A204.1 (cell line): ENCODE results near the gene SGCD.

Experiments
- FAIRE-seq: peaks from 2 replicates; lab custom pipeline; 2012; peaks lifted over from hg19 to GRCh38; lab: Jason Lieb, UNC

Gene SGCD

DNA sequence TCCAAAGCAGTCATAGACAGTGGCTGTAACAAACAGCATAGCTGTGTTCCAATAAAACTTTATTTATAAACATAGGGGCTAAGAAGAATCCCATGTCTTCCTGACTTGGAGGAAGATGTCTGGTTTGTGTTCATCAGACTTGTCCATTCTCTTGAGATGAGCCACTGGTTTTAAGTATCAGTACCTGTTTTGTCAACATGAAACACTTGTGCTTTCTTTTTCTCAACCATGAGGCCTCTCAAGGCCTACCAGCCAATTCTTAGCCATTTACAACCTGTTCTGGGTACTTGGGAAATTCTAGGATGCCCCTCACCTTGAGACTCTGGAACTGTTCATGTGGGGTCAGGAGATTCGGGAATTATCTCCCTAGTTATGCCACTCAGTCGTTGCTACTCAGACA lies 368.8 kb downstream of the SGCD start:
- no peak for FAIRE-seq

DNA sequence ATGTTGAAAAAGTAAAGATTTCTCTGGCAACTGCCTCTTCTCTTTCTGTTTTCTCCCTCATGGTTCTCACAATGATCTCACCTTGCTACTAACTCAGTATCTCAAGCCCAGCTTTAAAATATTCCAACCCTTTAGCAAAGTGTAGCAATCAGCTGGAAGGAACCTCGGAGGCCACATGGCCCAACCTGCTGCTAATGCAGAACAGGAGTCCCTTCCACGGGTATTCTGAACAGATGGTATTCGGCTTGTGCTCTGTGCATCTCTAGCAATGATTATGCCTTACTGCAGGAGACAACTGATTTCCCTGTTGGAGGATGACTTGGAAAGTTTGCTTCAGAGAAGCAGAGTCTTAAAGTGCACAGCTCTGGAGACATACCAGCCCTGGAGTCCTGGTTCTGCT lies 371.4 kb downstream of the SGCD start:
- no peak for FAIRE-seq

DNA sequence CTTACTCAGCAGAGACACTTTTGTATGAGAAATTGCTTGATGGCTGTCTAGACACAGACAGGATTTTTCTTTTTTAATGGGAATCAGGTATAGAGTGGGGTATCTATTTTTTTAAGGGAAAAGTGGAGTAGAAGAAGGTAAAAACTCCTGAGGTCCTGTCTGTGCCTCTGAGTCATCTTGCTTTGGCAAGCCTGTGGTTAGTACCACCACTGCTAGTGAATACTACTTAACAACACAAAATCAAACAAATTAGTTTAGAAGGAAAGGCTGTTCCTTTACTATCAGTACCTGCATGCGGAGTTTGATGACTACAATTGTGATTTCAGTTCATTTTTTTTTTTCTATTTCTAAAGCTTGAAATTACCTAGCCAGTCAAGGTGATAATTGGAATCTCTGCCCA lies 372.2 kb downstream of the SGCD start:
- FAIRE-seq = no peak

DNA sequence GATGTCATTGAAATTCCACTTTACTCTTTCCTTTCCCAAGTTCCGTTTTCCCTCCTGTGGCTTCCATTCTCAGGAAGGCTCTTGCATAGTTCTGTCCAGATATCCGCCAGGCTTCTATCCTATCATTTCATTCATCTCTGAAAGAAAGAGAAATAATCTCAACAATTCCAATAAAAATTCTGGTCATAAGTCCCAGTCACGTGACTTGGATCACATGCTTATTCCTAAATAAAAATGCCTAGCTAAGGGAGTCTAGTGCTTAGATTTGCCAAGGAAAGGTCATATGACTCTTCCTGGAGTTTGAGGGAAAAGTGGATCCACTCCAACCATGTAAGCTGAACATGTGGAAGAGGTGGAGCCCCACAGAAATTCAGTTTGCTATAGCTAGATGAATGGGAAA lies 377.2 kb downstream of the SGCD start:
- FAIRE-seq = no peak

DNA sequence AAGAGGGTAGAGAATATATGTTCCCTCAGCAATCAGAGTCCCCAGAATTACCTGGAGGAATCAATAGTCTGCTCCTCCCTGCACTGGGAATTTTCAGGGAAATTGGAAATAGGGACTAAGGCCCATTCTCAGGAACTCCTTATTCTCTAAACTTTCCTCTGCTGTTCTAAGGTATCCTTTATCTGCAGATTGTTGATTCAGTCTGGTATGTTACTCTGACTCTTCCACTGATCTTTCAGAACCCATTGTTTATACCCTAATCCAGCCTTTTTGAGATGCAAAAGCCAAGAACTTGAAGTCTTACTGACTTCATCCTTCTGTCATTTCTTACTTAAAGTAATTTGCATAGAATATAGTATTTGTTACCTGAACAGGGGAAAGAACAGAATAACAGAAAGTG lies 379.7 kb downstream of the SGCD start:
- no peak for FAIRE-seq

DNA sequence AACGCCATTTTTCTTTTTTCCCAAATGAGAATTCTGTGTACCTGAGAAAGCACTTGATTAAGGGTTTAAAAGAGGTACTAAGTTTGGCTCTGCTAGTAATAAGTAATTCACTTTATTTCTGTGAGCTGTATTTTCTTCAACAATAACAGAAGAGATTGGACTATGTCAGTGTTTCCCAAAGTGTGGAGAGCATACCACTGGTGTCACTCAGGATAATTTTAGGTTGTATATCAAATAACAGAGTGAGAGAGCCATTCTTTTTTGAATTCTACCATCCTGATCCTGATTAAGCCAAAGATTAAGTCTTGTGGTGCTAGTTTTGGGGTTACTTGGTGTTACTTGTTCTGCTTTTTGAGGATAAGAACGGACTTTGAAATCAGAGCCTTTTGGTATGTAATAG lies 380.8 kb downstream of the SGCD start:
- no peak for FAIRE-seq

DNA sequence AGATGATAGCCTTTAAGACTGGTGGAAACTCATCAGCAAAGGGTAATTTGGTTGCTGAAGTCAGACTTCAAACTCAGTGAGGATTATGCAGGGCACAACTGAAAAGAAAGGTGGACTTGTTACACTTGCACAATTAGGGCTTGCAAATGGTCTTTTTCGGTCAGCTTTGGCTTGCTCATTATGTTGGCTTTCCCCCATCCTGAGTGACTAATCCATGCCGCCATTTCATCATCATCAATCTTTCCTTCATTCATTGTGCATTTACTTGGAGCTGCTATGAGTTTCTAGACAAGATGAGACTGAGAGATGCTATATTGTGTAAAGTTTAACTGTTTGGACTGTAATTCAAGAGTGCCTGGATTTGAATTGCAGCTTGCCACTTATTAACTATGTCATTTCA lies 388.3 kb downstream of the SGCD start:
- no peak for FAIRE-seq

DNA sequence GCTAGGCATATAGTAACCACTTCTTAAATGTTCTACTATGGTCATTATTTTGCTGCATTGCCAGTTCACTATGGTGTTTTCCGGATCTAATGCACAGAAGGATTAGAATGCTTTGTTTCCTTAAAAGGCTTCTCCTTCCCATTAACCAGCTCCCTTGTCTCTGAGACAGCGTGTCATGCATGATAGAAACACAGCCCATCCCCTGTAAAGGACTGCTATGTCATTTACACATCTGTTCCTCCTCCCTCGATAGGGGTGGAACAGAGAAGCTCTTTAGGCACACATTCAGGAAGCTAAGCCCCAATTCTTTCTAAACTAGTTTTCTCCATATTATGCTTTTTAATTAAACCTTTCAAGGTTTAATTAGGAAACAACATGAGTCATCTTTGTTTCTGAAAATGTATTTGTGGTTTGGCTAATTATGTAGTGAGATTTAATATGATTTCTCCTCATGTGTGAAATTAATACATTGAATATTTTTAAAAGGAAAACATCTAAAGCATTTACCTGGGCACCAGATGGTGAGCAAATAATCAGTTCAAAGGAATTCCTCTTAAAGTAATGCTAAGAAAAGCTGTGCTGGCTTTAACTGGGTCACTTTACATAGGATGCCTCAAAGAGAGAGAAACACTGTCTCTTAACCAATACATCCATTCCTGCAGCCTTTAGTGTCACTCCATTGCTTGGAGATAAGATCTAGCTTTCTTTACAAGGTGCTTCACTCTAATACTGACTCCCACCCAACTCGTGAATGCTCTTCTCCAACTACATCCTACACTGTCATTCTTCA lies 389.8 kb downstream of the SGCD start:
- no peak for FAIRE-seq

DNA sequence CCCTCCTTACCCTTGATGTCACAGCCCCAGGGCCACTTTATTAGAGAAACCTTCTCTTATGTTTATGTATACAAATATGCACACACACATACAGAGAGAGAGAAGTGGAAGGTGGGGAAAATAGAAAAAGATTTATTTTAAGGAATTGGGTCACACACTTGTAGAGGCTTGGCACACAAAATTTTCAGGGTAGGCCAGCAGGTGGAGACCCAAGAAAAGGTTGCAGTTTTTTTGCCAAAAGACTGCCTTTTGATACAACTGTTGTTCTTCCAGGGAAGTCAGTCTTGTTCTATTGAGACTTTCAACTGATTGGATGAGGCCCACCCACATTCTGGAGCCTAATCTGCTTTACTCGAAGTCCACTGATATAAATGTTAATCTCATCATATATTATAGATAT lies 392.0 kb downstream of the SGCD start:
- FAIRE-seq = no peak

DNA sequence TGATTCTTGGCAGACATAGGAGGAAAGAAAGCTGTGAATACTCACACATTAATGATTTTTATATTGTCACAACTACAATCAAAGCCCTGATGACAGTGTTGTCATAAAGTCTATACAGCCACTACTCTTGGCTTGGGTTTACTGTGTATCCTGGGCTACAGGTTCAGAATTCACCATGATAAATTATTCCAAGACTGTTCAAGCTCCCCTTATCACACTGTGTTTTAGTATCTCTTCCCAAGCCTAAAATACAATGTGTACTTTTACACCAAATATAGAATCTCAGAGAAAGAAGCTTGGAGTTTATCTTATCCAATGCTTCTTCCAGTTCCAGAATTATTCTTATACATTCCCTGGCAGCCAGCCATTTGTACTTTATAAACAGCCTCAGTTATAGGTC lies 395.4 kb downstream of the SGCD start:
- FAIRE-seq = no peak

DNA sequence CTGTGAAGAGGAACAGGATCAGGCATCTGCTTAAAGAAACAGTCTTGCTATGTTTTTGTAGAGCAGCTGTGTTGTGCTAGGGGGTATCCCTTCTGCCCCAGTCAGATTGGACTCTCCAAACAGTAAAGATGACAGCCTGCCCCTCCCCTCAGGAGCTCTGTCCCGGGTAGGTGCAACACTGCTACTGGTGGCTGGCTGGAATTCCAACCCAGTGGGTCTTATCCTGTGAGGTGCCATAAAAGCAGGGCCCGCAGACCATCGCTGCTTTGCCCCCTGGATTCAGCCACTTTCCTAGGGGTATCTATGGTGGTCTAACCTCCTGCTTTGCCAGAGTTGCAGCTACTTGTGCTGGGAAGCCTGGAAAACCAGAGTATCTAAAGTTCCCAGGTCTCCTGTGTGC lies 408.5 kb downstream of the SGCD start:
- FAIRE-seq = no peak

DNA sequence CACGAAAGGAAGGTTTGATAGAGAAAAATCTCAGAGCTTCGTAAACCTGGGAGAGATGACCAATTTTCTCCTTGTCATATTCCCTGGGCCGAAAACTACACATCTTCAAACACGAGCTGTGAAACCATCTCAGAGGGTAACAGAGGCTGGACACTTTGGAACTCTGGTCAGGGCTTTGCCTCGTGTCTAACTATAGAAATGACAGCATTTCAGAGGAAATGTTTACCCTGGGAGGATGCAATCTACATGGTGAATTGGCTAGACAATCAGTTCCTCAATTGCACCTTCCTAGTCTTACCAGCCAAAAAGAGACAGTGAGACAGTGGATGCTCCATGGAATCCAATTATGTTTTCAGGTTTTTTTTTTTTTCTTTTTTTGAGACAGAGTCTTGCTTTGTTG lies 414.6 kb downstream of the SGCD start:
- FAIRE-seq = no peak

DNA sequence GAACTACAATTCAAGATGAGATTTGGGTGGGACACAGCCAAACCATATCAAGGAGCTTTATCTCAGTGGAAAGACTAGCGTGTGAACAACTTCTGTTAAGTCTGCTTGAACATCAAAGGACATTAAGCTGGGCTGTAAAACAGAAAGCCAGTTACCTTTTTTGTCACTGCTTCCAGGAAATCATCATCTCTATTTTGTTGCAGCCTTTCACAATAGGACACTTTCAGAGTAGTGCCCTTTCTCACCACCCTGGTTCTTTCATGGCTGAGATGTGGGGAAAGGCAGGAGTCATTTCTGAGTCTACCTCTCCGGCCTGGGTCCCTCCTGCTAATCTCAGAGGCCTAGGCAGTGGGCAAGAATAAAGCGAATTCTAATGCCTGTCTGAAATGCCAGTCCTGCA lies 426.9 kb downstream of the SGCD start:
- FAIRE-seq = no peak

DNA sequence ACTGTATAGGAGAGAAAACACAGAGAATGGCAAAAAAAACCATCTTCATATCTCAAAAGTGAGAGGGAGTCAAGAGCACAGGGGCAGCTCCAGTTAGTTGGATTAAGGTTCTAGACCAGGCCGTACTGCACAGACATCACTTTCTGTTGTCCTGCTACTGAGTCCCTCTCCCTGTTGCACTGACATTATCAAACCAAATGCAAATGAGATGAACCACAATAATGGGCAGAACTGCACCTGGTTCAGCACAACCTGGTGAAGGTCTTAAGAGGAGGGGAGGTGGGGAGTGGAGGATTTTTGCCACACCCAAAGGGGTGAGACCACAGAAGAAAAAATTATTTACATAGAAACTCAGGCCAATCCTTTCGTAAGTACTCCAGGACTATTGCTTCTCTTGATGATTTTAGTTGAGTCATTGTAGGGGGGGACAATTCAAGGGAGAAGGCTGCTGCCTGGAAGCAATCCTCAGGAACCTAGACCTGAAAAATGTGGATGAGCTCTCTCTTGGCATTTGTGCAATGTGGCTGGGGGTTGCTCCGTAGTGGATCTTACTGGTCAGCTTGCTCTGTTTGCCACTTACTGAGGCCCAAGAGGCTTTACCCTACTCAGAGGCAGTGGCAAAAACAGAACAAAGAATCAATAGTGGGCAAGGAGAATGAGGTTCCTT lies 428.6 kb downstream of the SGCD start:
- no peak for FAIRE-seq

DNA sequence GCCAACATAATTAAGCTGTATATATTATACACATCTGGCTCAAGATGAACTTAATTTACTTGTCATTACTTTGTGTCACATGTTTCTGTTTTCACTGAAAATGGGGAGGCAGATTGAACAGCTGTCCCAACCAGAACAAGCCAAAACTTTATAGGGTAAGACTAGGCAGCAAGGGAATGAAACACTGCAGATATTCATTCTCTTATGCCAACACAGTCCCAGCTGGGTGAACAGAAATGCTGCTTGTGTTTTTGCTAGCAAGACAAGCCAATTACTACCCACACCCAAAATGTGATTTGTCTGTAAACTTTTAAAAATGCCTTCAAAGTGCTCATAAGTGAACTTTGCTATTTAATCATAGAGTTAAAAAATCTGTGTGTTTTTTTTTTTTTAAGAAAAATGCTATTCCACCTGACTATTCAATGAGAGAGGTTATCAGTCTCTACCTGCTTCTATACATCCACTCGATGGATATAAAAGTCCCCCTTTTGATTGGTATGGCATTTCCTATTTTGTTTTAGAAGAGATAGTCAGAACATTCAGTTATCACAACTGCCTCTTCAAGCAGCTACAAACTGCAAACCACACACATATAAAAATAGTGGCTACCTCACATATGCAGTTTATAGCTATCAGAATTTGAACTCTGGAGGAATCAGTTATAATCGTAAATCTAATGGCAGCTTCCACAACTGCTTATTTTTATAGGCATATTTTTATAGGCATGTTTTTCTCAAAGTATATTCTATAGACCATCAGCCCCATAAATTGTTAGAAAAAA lies 431.2 kb downstream of the SGCD start:
- no peak for FAIRE-seq

DNA sequence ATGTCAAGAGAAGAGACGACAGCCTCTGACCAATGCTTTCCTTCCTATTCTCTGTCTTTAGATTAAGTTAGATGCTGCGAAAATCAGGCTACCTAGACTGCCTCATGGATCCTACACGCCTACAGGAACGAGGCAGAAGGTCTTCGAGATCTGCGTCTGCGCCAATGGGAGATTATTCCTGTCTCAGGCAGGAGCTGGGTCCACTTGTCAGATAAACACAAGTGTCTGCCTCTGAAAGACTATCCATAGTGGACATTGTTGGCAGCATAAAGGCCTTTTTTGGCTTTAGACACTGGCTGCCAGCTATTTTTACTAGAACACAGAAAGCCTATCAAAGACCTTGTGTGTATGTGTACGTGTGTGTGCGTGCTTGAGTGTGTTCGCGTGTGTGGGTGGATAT lies 432.2 kb downstream of the SGCD start:
- FAIRE-seq = no peak

DNA sequence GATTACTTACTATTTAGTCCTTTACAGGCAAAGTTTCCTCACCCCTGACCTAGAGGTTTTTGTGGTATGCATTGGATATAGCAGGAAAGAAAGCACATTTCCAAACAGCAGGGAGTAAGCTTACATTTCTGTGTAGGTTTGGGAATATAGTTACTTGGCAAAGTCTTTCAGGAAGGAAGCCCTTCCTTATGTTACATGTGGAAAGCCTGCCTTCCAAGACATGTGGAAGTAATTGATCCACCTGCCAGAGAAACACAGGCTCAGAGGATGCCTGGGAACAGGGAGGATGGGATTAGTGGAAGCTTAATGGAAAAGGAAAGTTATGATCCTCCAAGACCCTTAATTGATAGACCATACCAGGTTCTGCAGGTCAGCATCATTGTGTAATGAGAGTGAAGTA lies 435.8 kb downstream of the SGCD start:
- no peak for FAIRE-seq

DNA sequence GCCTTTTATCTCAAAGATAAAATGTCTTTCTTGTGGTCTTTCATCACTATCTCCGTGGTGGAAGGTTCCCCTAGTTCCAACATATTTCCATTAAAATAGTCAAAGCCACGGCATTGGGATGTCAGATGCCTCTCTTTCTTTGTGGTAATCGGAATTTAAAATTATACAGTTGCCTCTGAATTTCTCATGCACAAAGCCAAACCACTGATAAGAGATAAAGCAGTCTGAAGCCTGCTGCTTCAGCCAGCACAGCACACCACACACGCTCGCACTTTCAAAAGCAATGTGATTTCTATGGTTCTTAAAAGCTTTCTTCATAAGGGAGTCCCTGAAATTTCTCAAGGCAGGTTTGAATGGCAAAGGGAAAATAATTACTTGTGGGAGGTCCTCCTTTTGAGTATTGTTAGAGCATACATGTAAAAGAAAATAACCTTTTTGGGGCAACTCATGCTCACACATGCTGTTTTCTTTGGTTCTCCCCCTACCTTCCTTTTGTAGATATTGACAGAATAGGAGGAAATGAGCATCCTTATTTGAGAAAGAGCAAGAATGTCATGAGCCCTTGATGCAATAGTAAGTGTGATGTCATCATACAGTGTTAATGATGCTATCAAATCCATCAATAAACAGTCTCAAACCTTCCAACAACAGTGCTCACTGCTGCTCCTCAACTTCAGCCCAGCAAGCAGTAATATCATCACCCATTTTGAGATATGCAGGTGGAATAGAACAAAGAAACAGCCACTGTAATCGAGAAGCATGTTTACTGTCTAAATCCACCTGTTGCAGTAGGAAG lies 437.4 kb downstream of the SGCD start:
- FAIRE-seq = no peak

DNA sequence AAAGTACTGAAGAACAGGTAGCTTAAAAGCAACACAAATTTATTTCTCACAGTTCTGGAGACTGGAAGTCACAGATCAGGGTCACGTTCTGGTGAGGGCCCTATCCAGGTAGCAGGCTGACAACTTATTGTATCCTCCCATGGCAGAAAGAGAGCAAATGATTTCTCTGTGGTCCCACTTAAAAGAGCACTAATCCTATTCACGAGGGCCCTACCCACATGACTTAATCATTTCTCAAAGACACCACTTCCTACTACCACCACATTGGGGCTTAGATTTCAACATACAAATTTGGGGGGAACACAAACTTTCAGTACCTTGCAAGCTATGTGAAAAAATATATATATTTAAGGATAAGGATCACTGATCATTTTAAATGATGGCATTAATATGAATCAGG lies 447.3 kb downstream of the SGCD start:
- no peak for FAIRE-seq

DNA sequence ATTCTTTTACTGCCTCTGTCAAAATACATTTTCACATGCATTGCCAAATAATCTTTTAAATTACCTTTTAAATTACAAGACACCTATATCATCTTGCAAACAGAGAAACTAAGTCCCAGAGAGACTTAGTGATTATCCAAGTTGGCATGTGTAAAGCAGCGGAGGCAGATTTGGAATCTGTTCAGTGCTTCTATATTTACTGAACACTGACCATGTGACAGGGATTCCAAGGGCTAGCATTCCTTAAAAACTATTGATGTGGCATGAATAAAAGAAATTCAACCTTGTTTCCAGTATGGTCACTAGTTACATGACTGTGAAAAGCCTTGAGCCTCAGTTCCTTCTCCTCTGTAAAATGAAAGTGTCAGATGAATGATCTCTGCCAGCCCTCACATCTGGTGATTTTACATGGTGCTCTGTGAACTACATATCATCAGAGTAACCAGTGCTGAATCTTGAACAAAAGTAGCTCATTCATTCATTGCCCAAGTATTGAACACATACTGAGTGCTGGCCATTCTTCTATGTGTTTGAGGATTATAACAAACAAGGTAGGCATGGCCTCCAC lies 451.3 kb downstream of the SGCD start:
- no peak for FAIRE-seq

DNA sequence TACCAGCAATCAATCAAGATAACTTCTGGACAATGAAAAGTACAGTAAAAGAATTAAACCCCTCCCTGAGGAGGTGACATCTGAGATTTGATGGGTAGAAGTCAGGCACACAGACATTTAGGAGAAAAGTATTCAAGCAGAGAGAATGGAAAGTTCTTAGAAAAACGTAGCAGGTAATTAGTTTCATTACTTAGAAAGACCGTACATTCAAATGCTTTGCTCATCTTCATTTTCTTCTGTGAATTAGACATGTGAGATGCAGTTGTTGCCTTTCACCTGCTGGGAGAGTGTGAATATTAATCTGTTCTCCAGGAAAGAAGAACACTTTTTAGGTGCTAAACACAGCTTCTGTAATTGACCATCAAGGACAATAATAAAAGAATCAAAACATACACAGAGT lies 451.8 kb downstream of the SGCD start:
- no peak for FAIRE-seq

DNA sequence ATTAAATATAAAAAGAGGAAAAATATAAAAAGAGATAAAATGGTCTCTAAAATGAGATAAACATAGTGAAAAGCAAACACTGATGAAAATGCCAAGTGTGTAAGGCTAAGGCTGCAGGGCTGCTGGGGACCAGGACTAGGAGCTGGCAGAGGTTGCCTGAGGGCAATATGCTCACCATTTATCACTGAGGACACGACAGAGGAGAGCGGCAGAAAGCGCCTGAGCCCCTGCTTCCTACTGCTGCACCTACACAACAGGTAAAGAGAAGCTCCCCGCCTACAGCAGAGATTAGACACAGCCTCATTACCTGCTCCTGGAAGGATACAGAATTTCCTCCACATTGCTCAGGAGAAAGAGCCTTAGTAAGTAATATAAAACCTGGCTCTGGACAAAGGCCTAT lies 452.5 kb downstream of the SGCD start:
- no peak for FAIRE-seq
